Peyer's patch (tissue), 4 donors: ENCODE data around the gene ACBD6. TPM values are rescaled to one million over a fixed set of nuclear protein-coding genes. Genes with fewer than 3 reads are reported as not detected.

Experiments used
- DNase-seq, 3 donors: peaks; one replicate each; pipeline ENCODE4 v3.0.0-alpha.2; 2017 to 2019
- H3K27ac ChIP-seq, 4 donors: fragments of 200-600 bp; sonication (generic); one replicate each; pipeline ENCODE4 v1.5.1; 2016 to 2019
- H3K27me3 ChIP-seq, 2 donors: fragments of 200-600 bp; sonication (generic); one replicate each; pipeline ENCODE4 v1.5.1; 2019
- H3K36me3 ChIP-seq, 3 donors: fragments of 200-600 bp; sonication (generic); one replicate each; pipeline ENCODE4 v1.5.1; 2016 to 2019
- H3K4me1 ChIP-seq, 4 donors: fragments of 200-600 bp; sonication (generic); one replicate each; pipeline ENCODE4 v1.5.1; 2016 to 2019
- H3K4me3 ChIP-seq, 4 donors: fragments of 200-600 bp; sonication (generic); 1 replicate in 3 of 4; 2 replicates in 1 of 4; pipeline ENCODE4 v1.5.1; 2016 to 2019; ENCODE audit warnings: mild to moderate bottlenecking in 1 of 4
- H3K9me3 ChIP-seq, 4 donors: fragments of 200-600 bp; sonication (generic); one replicate each; pipeline ENCODE4 v1.5.1; 2016 to 2019; ENCODE audit warnings: mild to moderate bottlenecking in 1 of 4
- CTCF ChIP-seq, 6 experiments: fragments of 450-650 bp in 4 of 6; fragments of 200-600 bp in 2 of 6; sonication (generic) in 1 of 6; IDR thresholded peaks; one replicate each; pipeline ENCODE4 v1.5.1; 2017 to 2019; ENCODE audit warnings: antibody characterized with exemption in 6 of 6, mild to moderate bottlenecking in 3 of 6, moderate library complexity in 1 of 6
- POLR2A ChIP-seq, 2 donors: fragments of 450-650 bp; IDR thresholded peaks; one replicate each; pipeline ENCODE4 v1.5.1; 2017; ENCODE audit warnings: antibody characterized with exemption in 2 of 2, mild to moderate bottlenecking in 2 of 2, moderate library complexity in 2 of 2
- total RNA-seq, 4 donors: library from RNA; depleted of rRNA; stranded (reverse); fragments of >200 nt; gene quantifications; one replicate each; pipeline ENCODE4 v1.1.0, GENCODE V29; 2016

The ACBD6 gene
- total RNA-seq, 4 donors from 2014 or later: 32.2 to 56.1 (median 32.7) TPM

GRCh38 chr1:180360333-180361075 is 141.9 kb downstream of the ACBD6 start:
- Histone ChIP-seq H3K27ac (no peak overlapping the region), H3K9me3 (no peaks in the 10 kb centered on the region), H3K4me3 (no peak overlapping the region), H3K4me1 (no peaks in the 10 kb centered on the region), H3K27me3 (no peaks in the 10 kb centered on the region), H3K36me3 (no peaks in the 10 kb centered on the region)
- no peak for DNase-seq
- TF ChIP-seq CTCF (IDR thresholded peaks at IDR 0.05) (no peak), POLR2A (IDR thresholded peaks at IDR 0.05) (no peak)

DNA sequence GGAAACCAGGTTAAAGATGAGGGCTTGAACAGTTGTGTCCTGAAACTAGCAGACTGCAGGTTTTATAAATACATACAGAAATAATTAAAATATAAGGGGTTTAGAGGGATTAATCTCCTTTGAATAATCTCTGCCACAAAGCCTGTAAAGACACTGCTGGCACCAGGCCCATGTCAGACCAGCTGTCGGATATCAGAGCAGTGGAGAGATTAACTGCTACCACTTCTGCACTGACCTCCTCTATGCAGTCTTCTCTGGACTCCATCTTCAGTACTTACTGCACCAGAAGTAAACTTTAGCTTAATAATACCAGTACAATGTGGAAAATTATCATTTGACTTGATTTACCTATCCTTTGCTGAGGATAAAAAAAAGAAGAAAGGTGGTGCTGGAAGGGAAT is 143.7 kb downstream of the ACBD6 start:
- TF ChIP-seq POLR2A (IDR thresholded peaks at IDR 0.05) (no peak), CTCF (IDR thresholded peaks at IDR 0.05) (no peak)
- Histone ChIP-seq H3K27ac (no peak overlapping the region), H3K9me3 (no peaks in the 10 kb centered on the region)

GRCh38 chr1:180353945-180354344 is 148.4 kb downstream of the ACBD6 start:
- Histone ChIP-seq H3K9me3 (no peaks in the 10 kb centered on the region), H3K36me3 (no peaks in the 10 kb centered on the region), H3K4me1 (no peaks in the 10 kb centered on the region), H3K27ac (no peak overlapping the region), H3K4me3 (no peak overlapping the region), H3K27me3 (no peaks in the 10 kb centered on the region)
- TF ChIP-seq CTCF (IDR thresholded peaks at IDR 0.05) (no peak), POLR2A (IDR thresholded peaks at IDR 0.05) (no peak)
- DNase-seq: no peak

More for the DNA sequence above, 143.7 kb downstream of the ACBD6 start:
- H3K4me3 ChIP-seq: no peak overlapping the region
- DNase-seq: no peak
- H3K27me3 ChIP-seq: no peaks in the 10 kb centered on the region
- no peaks in the 10 kb centered on the region for H3K36me3 ChIP-seq
- H3K4me1 ChIP-seq: no peaks in the 10 kb centered on the region

GRCh38 chr1:180352588-180352987 is 149.8 kb downstream of the ACBD6 start:
- H3K4me1 ChIP-seq: no peaks in the 10 kb centered on the region
- H3K9me3 ChIP-seq: no peaks in the 10 kb centered on the region
- H3K4me3 ChIP-seq: no peak overlapping the region
- no peak for DNase-seq
- H3K27me3 ChIP-seq: no peaks in the 10 kb centered on the region
- no peaks in the 10 kb centered on the region for H3K36me3 ChIP-seq
- no peak overlapping the region for H3K27ac ChIP-seq
- no peak for TF ChIP-seq CTCF (IDR thresholded peaks at IDR 0.05)

- no peaks in the 10 kb centered on the region for H3K27me3 ChIP-seq
- no peaks in the 10 kb centered on the region for H3K36me3 ChIP-seq
- H3K4me3 ChIP-seq: no peak overlapping the region
- DNase-seq: no peak
- H3K4me1 ChIP-seq: no peaks in the 10 kb centered on the region
- TF ChIP-seq CTCF (IDR thresholded peaks at IDR 0.05) (no peak), POLR2A (IDR thresholded peaks at IDR 0.05) (no peak)
- no peaks in the 10 kb centered on the region for H3K9me3 ChIP-seq
- H3K27ac ChIP-seq: no peak overlapping the region
Measured at GRCh38 chr1:180352021-180352420, 150.4 kb downstream of the ACBD6 start.
